ENCODE results near the gene ANP32D.
"Not testable (repeated sequence)": the region's sequence is repeated elsewhere in the genome, so short reads cannot be mapped to it uniquely, and the experiment has no call there.

ANP32D gene

GRCh38 chr12:48508987-48509386, 36.6 kb downstream of the ANP32D start:
- DNase-seq = no peak

DNA sequence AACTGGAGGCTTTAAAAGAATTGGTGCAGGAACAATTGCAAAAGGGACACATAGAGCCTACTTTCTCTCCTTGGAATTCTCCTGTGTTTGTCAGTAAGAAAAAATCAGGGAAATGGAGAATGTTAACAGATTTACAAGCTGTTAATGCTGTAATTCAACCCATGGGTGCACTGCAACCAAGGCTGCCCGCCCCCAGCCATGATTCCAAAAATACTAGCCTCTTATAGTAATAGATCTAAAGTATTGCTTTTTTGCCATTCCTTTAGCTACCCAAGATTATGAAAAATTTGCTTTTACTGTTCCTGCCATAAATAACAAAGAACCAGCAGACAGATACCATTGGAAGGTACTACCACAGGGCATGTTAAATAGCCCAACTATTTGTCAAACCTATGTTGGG, 37.8 kb downstream of the ANP32D start:
- no peak for DNase-seq

GRCh38 chr12:48512855-48513254, 40.5 kb downstream of the ANP32D start:
- no peak for DNase-seq

DNA sequence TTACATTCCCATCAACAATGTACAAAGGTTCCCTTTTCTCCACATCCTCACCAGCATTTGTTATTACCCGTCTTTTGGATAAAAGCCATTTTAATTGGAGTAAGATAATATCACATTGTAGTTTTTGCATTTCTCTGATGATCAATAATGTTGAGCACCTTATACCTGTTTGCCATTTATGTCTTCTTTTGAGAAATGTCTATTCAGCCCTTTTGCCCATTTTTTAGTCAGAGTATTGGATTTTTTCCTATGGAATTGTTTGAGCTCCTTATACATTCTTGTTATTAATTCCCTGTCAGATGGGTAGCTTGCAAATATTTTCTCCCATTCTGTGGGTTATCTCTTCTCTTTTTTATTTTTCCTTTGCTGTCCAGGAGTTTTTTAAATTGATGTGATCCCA, 42.4 kb downstream of the ANP32D start:
- DNase-seq = no peak

DNA sequence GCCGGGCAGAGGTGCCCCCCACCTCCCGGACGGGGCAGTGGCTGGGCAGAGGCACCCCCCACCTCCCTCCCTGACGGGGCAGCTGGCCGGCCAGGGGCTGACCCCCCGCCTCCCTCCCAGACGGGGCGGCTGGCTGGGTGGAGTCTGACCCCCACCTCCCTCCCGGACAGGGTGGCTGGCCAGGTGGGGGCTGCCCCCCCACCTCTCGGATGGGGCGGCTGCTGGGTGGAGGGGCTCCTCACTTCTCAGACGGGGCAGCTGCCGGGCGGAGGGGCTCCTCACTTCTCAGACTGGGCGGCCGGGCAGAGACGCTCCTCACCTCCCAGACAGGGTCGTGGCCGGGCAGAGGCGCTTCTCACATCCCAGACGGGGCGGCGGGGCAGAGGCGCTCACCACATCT, 48.0 kb downstream of the ANP32D start:
- DNase-seq = not testable (repeated sequence)
